Measurements from ENCODE around the gene BCKDK.

- no peak for TF ChIP-seq JUN (CRISPR knock-in tag; IDR thresholded peaks at IDR 0.05)
- no peak for TF ChIP-seq SP1 (CRISPR knock-in tag; conservative IDR thresholded peaks at IDR 0.05)
- no peak for TF ChIP-seq CTCF (IDR thresholded peaks at IDR 0.05)
- no peak for TF ChIP-seq SMAD3 (CRISPR knock-in tag; IDR thresholded peaks at IDR 0.05; ENCODE audit: borderline replicate concordance)
- no peak for TF ChIP-seq MXD4 (CRISPR knock-in tag; IDR thresholded peaks at IDR 0.05; ENCODE audit: borderline replicate concordance)
- no peak for TF ChIP-seq FOXJ3 (CRISPR knock-in tag; IDR thresholded peaks at IDR 0.05; ENCODE audit: borderline replicate concordance)
- no peak for TF ChIP-seq ATF1 (CRISPR knock-in tag; IDR thresholded peaks at IDR 0.05)
- TF ChIP-seq NR2C2 (CRISPR knock-in tag; IDR thresholded peaks at IDR 0.05) = no peak
These were observed 35.5 kb upstream of the BCKDK start for GRCh38 chr16:31072540-31073141.

All from WTC11 (cell line).